PC-9 (cell line): ENCODE results near the gene TOMM34. TPM values are rescaled to one million over a fixed set of nuclear protein-coding genes. Genes with fewer than 3 reads are reported as not detected.

Experiments used
- BruUV-seq: library from RNA; stranded (reverse); fragments of 400-500 nt; replicated peaks from 2 replicates; lab custom pipeline; 2021; lab: Mats Ljungman, UMichigan
- CTCF ChIA-PET: fragments of 300-600 bp; sonication (Branson Sonifier 250); formaldehyde crosslinking; loops from one replicate; lab custom pipeline; 2022; ENCODE audit warnings: antibody characterized with exemption; lab: Charles Lee
- POLR2A ChIA-PET: fragments of 300-600 bp; sonication (Branson Sonifier 250); formaldehyde crosslinking; loops from one replicate; lab custom pipeline; 2022; ENCODE audit warnings: antibody characterized with exemption; ENCODE audit not compliant: unreplicated experiment; lab: Charles Lee
- DNase-seq, 2 experiments: peaks; one replicate each; pipeline versions ENCODE4 v3.0.0 to v3.0.0-alpha.2; 2015 to 2022; ENCODE audit warnings: mixed read lengths in 1 of 2
- H2AFZ ChIP-seq: fragments of 200-600 bp; sonication (generic); 2 replicates; pipeline ENCODE4 v1.8.1; 2017; ENCODE audit warnings: antibody characterized with exemption
- H3F3A ChIP-seq: fragments of 200-600 bp; sonication (generic); 2 replicates; pipeline ENCODE4 v1.8.1; 2017; ENCODE audit warnings: antibody characterized with exemption, mild to moderate bottlenecking, low read depth; ENCODE audit not compliant: insufficient read depth
- H3K27ac ChIP-seq: fragments of 200-600 bp; sonication (generic); 2 replicates; pipeline ENCODE4 v1.6.1; 2016; ENCODE audit warnings: mixed run types
- H3K27me3 ChIP-seq: fragments of 200-600 bp; sonication (generic); 2 replicates; pipeline ENCODE4 v1.6.1; 2016; ENCODE audit warnings: low read depth, mixed run types; ENCODE audit not compliant: insufficient read depth
- H3K36me3 ChIP-seq: fragments of 200-600 bp; sonication (generic); 2 replicates; pipeline ENCODE4 v1.6.1; 2016; ENCODE audit warnings: low read depth, mixed run types
- H3K4me1 ChIP-seq: fragments of 200-600 bp; sonication (generic); replicated peaks from 2 replicates; pipeline ENCODE4 v1.6.1; 2016; ENCODE audit warnings: mixed run types; ENCODE audit not compliant: insufficient read depth
- H3K4me2 ChIP-seq: fragments of 200-600 bp; sonication (generic); 2 replicates; pipeline ENCODE4 v1.6.1; 2017; ENCODE audit warnings: mixed run types
- H3K4me3 ChIP-seq: fragments of 200-600 bp; sonication (generic); 2 replicates; pipeline ENCODE4 v1.6.1; 2016; ENCODE audit warnings: mixed run types
- H3K79me2 ChIP-seq: fragments of 200-600 bp; sonication (generic); 2 replicates; pipeline ENCODE4 v1.6.1; 2017; ENCODE audit warnings: low read depth, mixed run types
- H3K9me2 ChIP-seq: fragments of 200-600 bp; sonication (generic); 2 replicates; pipeline ENCODE4 v1.8.1; 2017; ENCODE audit warnings: mild to moderate bottlenecking; ENCODE audit not compliant: insufficient read depth
- H3K9me3 ChIP-seq: fragments of 200-600 bp; sonication (generic); 2 replicates; pipeline ENCODE4 v1.8.1; 2016; ENCODE audit warnings: low read depth; ENCODE audit not compliant: insufficient read depth
- H4K20me1 ChIP-seq: fragments of 200-600 bp; sonication (generic); 2 replicates; pipeline ENCODE4 v1.8.1; 2017; ENCODE audit not compliant: insufficient read depth
- CTCF ChIP-seq: fragments of 200-600 bp; sonication (generic); conservative IDR thresholded peaks from 2 replicates; pipeline ENCODE4 v1.6.1; 2017; ENCODE audit warnings: mixed run types, antibody characterized with exemption, mild to moderate bottlenecking, moderate library complexity
- EZH2 ChIP-seq: fragments of 200-600 bp; sonication (generic); IDR thresholded peaks from 2 replicates; pipeline ENCODE4 v1.8.0; 2017; ENCODE audit warnings: antibody characterized with exemption, low read depth
- intact Hi-C: fragments of 100-400 bp; cut with micrococcal nuclease; formaldehyde crosslinking; loops from one replicate; pipeline ENCODE4 v1.10.0; 2022; ENCODE audit not compliant: unreplicated experiment
- total RNA-seq: library from RNA; stranded (reverse); gene quantifications from 2 replicates; pipeline ENCODE4 v1.2.3, GENCODE V29; 2021

The TOMM34 gene
- total RNA-seq, 1 experiment from 2014 or later: 71.1 TPM

- TF ChIP-seq EZH2: no peak
- no peak for TF ChIP-seq CTCF
- H3F3A ChIP-seq: peaks cover 27% of the 10 kb centered on the region; the same call in 1 of the 2 replicates
- no peaks in the 10 kb centered on the region for H3K9me2 ChIP-seq
- ChIA-PET CTCF (no interaction called here), POLR2A (no interaction called here)
- H4K20me1 ChIP-seq: peaks cover 5% of the 10 kb centered on the region; the same call in 1 of the 2 replicates
- peaks cover 10% of the 10 kb centered on the region for H3K4me1 ChIP-seq
- H3K9me3 ChIP-seq: no peaks in the 10 kb centered on the region
- H3K27me3 ChIP-seq: no peaks in the 10 kb centered on the region
- H3K27ac ChIP-seq: no peak overlapping the region
- peaks cover 67% of the 10 kb centered on the region for H3K36me3 ChIP-seq
- intact Hi-C loops: no loop called here
- peaks cover 41% of the 10 kb centered on the region for H3K79me2 ChIP-seq
- DNase-seq: no peak
- BruUV-seq: no TSS peak
- H3K4me2 ChIP-seq: no peak overlapping the region
- H3K4me3 ChIP-seq: no peak overlapping the region
- H2AFZ ChIP-seq: no peak overlapping the region
Measured at GRCh38 chr20:44954211-44954610, 6.0 kb downstream of the TOMM34 start.

DNA sequence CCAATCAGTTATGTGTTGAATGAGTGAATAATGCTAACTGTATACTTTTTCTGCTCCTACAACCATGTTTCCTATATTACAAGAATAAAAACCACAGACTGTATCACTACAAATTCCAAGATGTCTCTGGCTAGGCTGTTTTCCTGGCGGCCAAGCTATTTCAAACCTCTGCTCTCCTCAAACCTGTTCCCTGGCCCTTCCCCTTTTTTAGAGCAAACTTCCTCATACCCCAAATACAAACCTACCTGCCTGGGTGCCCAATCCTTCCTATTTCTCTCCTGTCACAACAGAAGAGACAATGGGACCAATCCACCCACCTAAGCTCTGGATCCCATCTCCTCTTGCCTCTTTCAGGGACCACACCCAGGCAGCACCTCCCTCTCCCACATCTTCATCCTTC lies 7.5 kb downstream of the TOMM34 start:
- Histone ChIP-seq H2AFZ (no peak overlapping the region), H3K9me2 (no peaks in the 10 kb centered on the region), H3K27ac (no peak overlapping the region), H3K27me3 (no peaks in the 10 kb centered on the region), H3K79me2 (peaks cover 27% of the 10 kb centered on the region), H3K4me3 (no peak overlapping the region), H3K36me3 (peaks cover 70% of the 10 kb centered on the region), H4K20me1 (peaks cover 3% of the 10 kb centered on the region; the same call in 1 of the 2 replicates), H3F3A (peaks cover 30% of the 10 kb centered on the region; the same call in 1 of the 2 replicates), H3K4me2 (no peak overlapping the region), H3K4me1 (no peaks in the 10 kb centered on the region), H3K9me3 (no peaks in the 10 kb centered on the region)
- BruUV-seq: no TSS peak
- POLR2A ChIA-PET: interaction anchor here (0.6 to 0.8 kb wide), 2 partner anchors 73 to 301 kb away, joined by 4 to 6 read pairs; partner anchors contain the start of gene SLPI
- no peak for DNase-seq
- intact Hi-C loops: no loop called here
- CTCF ChIA-PET: no interaction called here
- TF ChIP-seq EZH2: no peak
- no peak for TF ChIP-seq CTCF

DNA sequence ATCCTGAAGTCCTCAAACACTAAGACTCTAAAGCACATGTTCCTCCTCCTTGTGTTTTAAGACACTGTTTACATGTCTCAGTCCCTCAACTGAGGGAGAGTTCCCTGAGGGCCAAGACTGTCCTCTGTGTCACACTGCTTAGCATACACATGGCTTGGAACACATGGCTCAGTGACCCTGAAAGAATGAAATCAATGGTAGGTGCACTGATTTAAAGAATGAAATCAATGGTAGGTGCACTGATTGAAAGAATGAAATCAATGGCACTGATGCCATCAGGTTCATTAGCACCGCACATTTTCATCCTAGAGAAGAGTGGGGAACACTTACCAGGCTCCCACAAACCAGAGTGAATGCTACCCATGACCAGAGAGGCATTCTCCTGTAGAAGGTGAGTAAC lies 9.8 kb downstream of the TOMM34 start:
- no peaks in the 10 kb centered on the region for H3K4me1 ChIP-seq
- POLR2A ChIA-PET: no interaction called here
- peaks cover 3% of the 10 kb centered on the region; the same call in 1 of the 2 replicates for H4K20me1 ChIP-seq
- H3F3A ChIP-seq: peaks cover 27% of the 10 kb centered on the region; the same call in 1 of the 2 replicates
- no peak overlapping the region for H3K4me3 ChIP-seq
- H3K27ac ChIP-seq: no peak overlapping the region
- 0 out of 2 replicates have a peak, but pooled peaks cover 3% of the 10 kb centered on the region for H3K79me2 ChIP-seq
- DNase-seq: no peak
- no TSS peak for BruUV-seq
- no peaks in the 10 kb centered on the region for H3K9me3 ChIP-seq
- intact Hi-C loops: no loop called here
- H3K4me2 ChIP-seq: no peak overlapping the region
- no peaks in the 10 kb centered on the region for H3K27me3 ChIP-seq
- H3K9me2 ChIP-seq: no peaks in the 10 kb centered on the region
- peaks cover 66% of the 10 kb centered on the region for H3K36me3 ChIP-seq
- CTCF ChIA-PET: no interaction called here
- H2AFZ ChIP-seq: no peak overlapping the region
- TF ChIP-seq CTCF (no peak), EZH2 (no peak)
